H9 (cell line): ENCODE data around the gene MADCAM1. TPM values are rescaled to one million over a fixed set of nuclear protein-coding genes. Genes with fewer than 3 reads are reported as not detected.
A peak's percentile ranks its signal among the peaks of the same experiment; 100 is the strongest.

Experiments
- DNase-seq: peaks from one replicate; pipeline ENCODE4 v3.0.0-alpha.2; 2017
- H2AFZ ChIP-seq: one replicate; pipeline ENCODE4 v1.6.1; 2013; ENCODE audit warnings: mild to moderate bottlenecking, low read length, control low read depth, moderate library complexity
- H2AK5ac ChIP-seq: 2 replicates; pipeline ENCODE4 v1.6.1; 2013; ENCODE audit warnings: low read length, control low read depth, mixed read lengths; ENCODE audit not compliant: insufficient read length
- H2BK120ac ChIP-seq: one replicate; pipeline ENCODE4 v1.6.1; 2013; ENCODE audit warnings: low read depth, mild to moderate bottlenecking, low read length, control low read depth, inconsistent platforms; ENCODE audit not compliant: poor library complexity, severe bottlenecking
- H2BK12ac ChIP-seq: 2 replicates; pipeline ENCODE4 v1.6.1; 2013; ENCODE audit warnings: low read length, control low read depth, mixed read lengths, low read depth; ENCODE audit not compliant: insufficient read length
- H2BK15ac ChIP-seq: 2 replicates; pipeline ENCODE4 v1.6.1; 2013; ENCODE audit warnings: low read depth, low read length, control low read depth
- H2BK20ac ChIP-seq: one replicate; pipeline ENCODE4 v1.6.1; 2013; ENCODE audit warnings: low read depth, mild to moderate bottlenecking, low read length, control low read depth, inconsistent platforms; ENCODE audit not compliant: poor library complexity, severe bottlenecking
- H2BK5ac ChIP-seq: 2 replicates; pipeline ENCODE4 v1.6.1; 2013; ENCODE audit warnings: low read length, control low read depth, mixed read lengths; ENCODE audit not compliant: insufficient read length
- H3K14ac ChIP-seq: 2 replicates; pipeline ENCODE4 v1.6.1; 2013; ENCODE audit warnings: low read length, control low read depth; ENCODE audit not compliant: insufficient read depth
- H3K18ac ChIP-seq: 2 replicates; pipeline ENCODE4 v1.6.1; 2013; ENCODE audit warnings: low read depth, mild to moderate bottlenecking, mixed read lengths, low read length, control low read depth; ENCODE audit not compliant: insufficient read length
- H3K23ac ChIP-seq: 2 replicates; pipeline ENCODE4 v1.6.1; 2013; ENCODE audit warnings: low read length, control low read depth, mixed read lengths, low read depth; ENCODE audit not compliant: insufficient read length
- H3K23me2 ChIP-seq: 2 replicates; pipeline ENCODE4 v1.6.1; 2013; ENCODE audit warnings: low read depth, mild to moderate bottlenecking, mixed read lengths, low read length, control low read depth; ENCODE audit not compliant: insufficient read length, poor library complexity, severe bottlenecking
- H3K27ac ChIP-seq: 2 replicates; pipeline ENCODE4 v1.5.1; 2013; ENCODE audit warnings: low read length, control low read depth, mixed read lengths, low read depth; ENCODE audit not compliant: insufficient read length
- H3K27me3 ChIP-seq: 2 replicates; pipeline ENCODE4 v1.6.1; 2013; ENCODE audit warnings: low read length, control low read depth, inconsistent platforms; ENCODE audit not compliant: insufficient read depth
- H3K4ac ChIP-seq: 2 replicates; pipeline ENCODE4 v1.6.1; 2013; ENCODE audit warnings: low read depth, mild to moderate bottlenecking, control low read depth, inconsistent platforms, low read length, moderate library complexity
- H3K4me1 ChIP-seq: 2 replicates; pipeline ENCODE4 v1.6.1; 2013; ENCODE audit warnings: low read length, control low read depth, inconsistent platforms; ENCODE audit not compliant: insufficient read depth
- H3K4me2 ChIP-seq: 2 replicates; pipeline ENCODE4 v1.6.1; 2013; ENCODE audit warnings: low read length, control low read depth, mixed read lengths; ENCODE audit not compliant: insufficient read length, insufficient read depth
- H3K56ac ChIP-seq: 2 replicates; pipeline ENCODE4 v1.6.1; 2013; ENCODE audit warnings: low read depth, mild to moderate bottlenecking, mixed read lengths, low read length, control low read depth; ENCODE audit not compliant: insufficient read length
- H3K79me1 ChIP-seq: 2 replicates; pipeline ENCODE4 v1.6.1; 2013; ENCODE audit warnings: low read depth, mild to moderate bottlenecking, moderate library complexity, low read length, control low read depth, inconsistent platforms; ENCODE audit not compliant: insufficient read depth, poor library complexity, severe bottlenecking
- H3K79me2 ChIP-seq: 2 replicates; pipeline ENCODE4 v1.6.1; 2013; ENCODE audit warnings: low read length, control low read depth, inconsistent platforms; ENCODE audit not compliant: insufficient read depth
- H3K9ac ChIP-seq: 2 replicates; pipeline ENCODE4 v1.6.1; 2013; ENCODE audit warnings: low read length, control low read depth, mixed read lengths; ENCODE audit not compliant: insufficient read length; ENCODE audit errors: extremely low read depth
- H3K9me3 ChIP-seq: one replicate; pipeline ENCODE4 v1.6.1; 2013; ENCODE audit warnings: low read depth, low read length, inconsistent platforms; ENCODE audit not compliant: control insufficient read depth
- H3T11ph ChIP-seq: one replicate; pipeline ENCODE4 v1.6.1; 2013; ENCODE audit warnings: mild to moderate bottlenecking, low read length, control low read depth, inconsistent platforms
- H4K20me1 ChIP-seq: one replicate; pipeline ENCODE4 v1.6.1; 2013; ENCODE audit not compliant: control insufficient read depth, insufficient read length, insufficient read depth
- H4K5ac ChIP-seq: 2 replicates; pipeline ENCODE4 v1.6.1; 2013; ENCODE audit warnings: low read depth, mild to moderate bottlenecking, mixed read lengths, low read length, control low read depth; ENCODE audit not compliant: insufficient read length
- H4K8ac ChIP-seq: replicated peaks from 2 replicates; pipeline ENCODE4 v1.6.1; 2013; ENCODE audit warnings: low read length, control low read depth, mixed read lengths, low read depth; ENCODE audit not compliant: insufficient read length
- H4K91ac ChIP-seq: 2 replicates; pipeline ENCODE4 v1.6.1; 2013; ENCODE audit warnings: low read depth, mild to moderate bottlenecking, moderate library complexity, mixed read lengths, low read length, control low read depth; ENCODE audit not compliant: insufficient read length
- H3K27ac Mint-ChIP-seq, 3 experiments: 2 replicates in 2 of 3; 3 replicates in 1 of 3; pipeline ENCODE4 v1.8.0; 2020 to 2021; ENCODE audit warnings: mixed read lengths in 3 of 3, mild to moderate bottlenecking in 1 of 3, moderate library complexity in 1 of 3
- H3K27me3 Mint-ChIP-seq: 2 replicates; pipeline ENCODE4 v1.8.0; 2021; ENCODE audit warnings: low read depth, mild to moderate bottlenecking, moderate library complexity, mixed read lengths
- H3K36me3 Mint-ChIP-seq, 3 experiments: 2 replicates in 2 of 3; 3 replicates in 1 of 3; pipeline ENCODE4 v1.8.0; 2020 to 2021; ENCODE audit warnings: low read depth in 3 of 3, mixed read lengths in 3 of 3; ENCODE audit not compliant: insufficient read depth in 1 of 3
- H3K4me1 Mint-ChIP-seq, 2 experiments: 2 replicates each; pipeline ENCODE4 v1.8.0; 2020; ENCODE audit warnings: mixed read lengths in 2 of 2
- H3K4me3 Mint-ChIP-seq, 2 experiments: 2 replicates in 1 of 2; 3 replicates in 1 of 2; pipeline ENCODE4 v1.8.0; 2020 to 2021; ENCODE audit warnings: mild to moderate bottlenecking in 2 of 2, mixed read lengths in 2 of 2, moderate library complexity in 1 of 2
- H3K9me3 Mint-ChIP-seq, 2 experiments: 2 replicates in 1 of 2; 3 replicates in 1 of 2; pipeline ENCODE4 v1.8.0; 2020; ENCODE audit warnings: mild to moderate bottlenecking in 2 of 2, mixed read lengths in 2 of 2, moderate library complexity in 1 of 2
- WGBS: extraction: QIAGEN DNeasy Blood & Tissue Kit; methylation state at CpG from one replicate; pipeline ENCODE4 v1.1.7; 2013; ENCODE audit warnings: missing lambda C conversion rate, low lambda C conversion rate, mixed read lengths; ENCODE audit not compliant: insufficient read length; ENCODE audit errors: extremely low coverage; 5-methylcytosine and 5-hydroxymethylcytosine counted together
- total RNA-seq: library from RNA; stranded (reverse); gene quantifications from 2 replicates; pipeline ENCODE4 v1.2.1, GENCODE V29; 2021
- TF ChIP-seq, protein P1 (sequence below): fragments of 200-600 bp; sonication (generic); conservative IDR thresholded peaks from 3 replicates; pipeline ENCODE4 v1.8.0; 2021; ENCODE audit warnings: antibody characterized with exemption, mild to moderate bottlenecking

Gene MADCAM1
- total RNA-seq, 1 experiment from 2014 or later = 1.2 TPM

DNA sequence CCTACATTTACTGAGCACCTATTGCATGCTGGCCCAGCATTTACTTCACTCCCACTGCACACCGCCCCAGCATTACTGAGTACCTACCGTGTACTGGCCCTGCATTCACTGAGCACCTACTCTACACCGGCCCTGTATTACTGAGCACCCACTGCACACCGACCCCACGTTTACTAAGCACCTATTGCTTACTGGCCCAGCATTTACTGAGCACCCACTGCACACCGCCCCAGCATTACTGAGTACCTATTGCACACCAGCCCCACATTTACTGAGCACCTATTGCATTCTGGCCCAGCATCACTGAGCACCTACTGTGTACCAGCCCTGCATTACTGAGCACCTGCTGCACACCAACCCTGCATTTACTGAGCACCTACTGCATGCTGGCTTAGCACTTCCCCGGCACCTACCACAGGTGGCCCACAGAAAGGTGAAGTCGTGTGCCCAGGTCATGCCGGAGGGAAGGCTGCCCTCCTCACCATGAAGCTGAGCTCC lies 17.9 kb downstream of the MADCAM1 start:
- Mint-ChIP-seq H3K27me3 (peaks cover 9% of the 10 kb centered on the region), H3K9me3 (peaks cover 0 to 3% of the 10 kb centered on the region in 2 experiments; a peak in 1 of 5 replicates), H3K4me3 (peak overlapping the region in 1 of 2 experiments; percentile 23; a peak in 1 of 5 replicates), H3K4me1 (peaks cover 11 to 17% of the 10 kb centered on the region in 2 experiments), H3K36me3 (peaks cover 4 to 19% (median 7%) of the 10 kb centered on the region in 3 experiments; a peak in 6 of 7 replicates), H3K27ac (no peak overlapping the region)
- H3K79me2 ChIP-seq = no peaks in the 10 kb centered on the region
- H4K20me1 ChIP-seq = peaks cover 5% of the 10 kb centered on the region
- H3K79me1 ChIP-seq = no peaks in the 10 kb centered on the region
- no peak overlapping the region for H3K18ac ChIP-seq
- DNase-seq = no peak
- no peak overlapping the region for H2BK12ac ChIP-seq
- no peak overlapping the region for H3K9ac ChIP-seq
- H2BK5ac ChIP-seq = no peak overlapping the region
- H3K4me1 ChIP-seq = no peaks in the 10 kb centered on the region
- no CpG with 5 or more reads among the region's 9 CpGs for WGBS
- no peak overlapping the region for H2AK5ac ChIP-seq
- no peak overlapping the region for H3K56ac ChIP-seq
- H2BK120ac ChIP-seq = no peak overlapping the region
- no peak overlapping the region for H2BK15ac ChIP-seq
- H3T11ph ChIP-seq = no peak overlapping the region
- H2BK20ac ChIP-seq = no peak overlapping the region
- no peak overlapping the region for H4K5ac ChIP-seq
- TF ChIP-seq, protein P1, sequence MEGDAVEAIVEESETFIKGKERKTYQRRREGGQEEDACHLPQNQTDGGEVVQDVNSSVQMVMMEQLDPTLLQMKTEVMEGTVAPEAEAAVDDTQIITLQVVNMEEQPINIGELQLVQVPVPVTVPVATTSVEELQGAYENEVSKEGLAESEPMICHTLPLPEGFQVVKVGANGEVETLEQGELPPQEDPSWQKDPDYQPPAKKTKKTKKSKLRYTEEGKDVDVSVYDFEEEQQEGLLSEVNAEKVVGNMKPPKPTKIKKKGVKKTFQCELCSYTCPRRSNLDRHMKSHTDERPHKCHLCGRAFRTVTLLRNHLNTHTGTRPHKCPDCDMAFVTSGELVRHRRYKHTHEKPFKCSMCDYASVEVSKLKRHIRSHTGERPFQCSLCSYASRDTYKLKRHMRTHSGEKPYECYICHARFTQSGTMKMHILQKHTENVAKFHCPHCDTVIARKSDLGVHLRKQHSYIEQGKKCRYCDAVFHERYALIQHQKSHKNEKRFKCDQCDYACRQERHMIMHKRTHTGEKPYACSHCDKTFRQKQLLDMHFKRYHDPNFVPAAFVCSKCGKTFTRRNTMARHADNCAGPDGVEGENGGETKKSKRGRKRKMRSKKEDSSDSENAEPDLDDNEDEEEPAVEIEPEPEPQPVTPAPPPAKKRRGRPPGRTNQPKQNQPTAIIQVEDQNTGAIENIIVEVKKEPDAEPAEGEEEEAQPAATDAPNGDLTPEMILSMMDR = no peak
- H3K14ac ChIP-seq = no peak overlapping the region
- H3K9me3 ChIP-seq = no peaks in the 10 kb centered on the region
- no peaks in the 10 kb centered on the region for H3K27me3 ChIP-seq
- no peak overlapping the region for H3K4me2 ChIP-seq
- no peak overlapping the region for H4K8ac ChIP-seq
- H3K23me2 ChIP-seq = peaks cover 4% of the 10 kb centered on the region
- no peak overlapping the region for H3K23ac ChIP-seq
- H3K27ac ChIP-seq = no peak overlapping the region
- H4K91ac ChIP-seq = no peak overlapping the region
- no peak overlapping the region for H3K4ac ChIP-seq
- H2AFZ ChIP-seq = no peak overlapping the region
